DMS53 treated with DMSO at 0.1 percent for 48 hours (cell line): ENCODE results near the gene BCKDK.
"Not testable (repeated sequence)": the region's sequence is repeated elsewhere in the genome, so short reads cannot be mapped to it uniquely, and the experiment has no call there.

Experiments
- DNase-seq: peaks from one replicate; lab custom pipeline; 2025; ENCODE audit not compliant: unreplicated experiment; lab: John Stamatoyannopoulos, UW

The BCKDK gene

DNA sequence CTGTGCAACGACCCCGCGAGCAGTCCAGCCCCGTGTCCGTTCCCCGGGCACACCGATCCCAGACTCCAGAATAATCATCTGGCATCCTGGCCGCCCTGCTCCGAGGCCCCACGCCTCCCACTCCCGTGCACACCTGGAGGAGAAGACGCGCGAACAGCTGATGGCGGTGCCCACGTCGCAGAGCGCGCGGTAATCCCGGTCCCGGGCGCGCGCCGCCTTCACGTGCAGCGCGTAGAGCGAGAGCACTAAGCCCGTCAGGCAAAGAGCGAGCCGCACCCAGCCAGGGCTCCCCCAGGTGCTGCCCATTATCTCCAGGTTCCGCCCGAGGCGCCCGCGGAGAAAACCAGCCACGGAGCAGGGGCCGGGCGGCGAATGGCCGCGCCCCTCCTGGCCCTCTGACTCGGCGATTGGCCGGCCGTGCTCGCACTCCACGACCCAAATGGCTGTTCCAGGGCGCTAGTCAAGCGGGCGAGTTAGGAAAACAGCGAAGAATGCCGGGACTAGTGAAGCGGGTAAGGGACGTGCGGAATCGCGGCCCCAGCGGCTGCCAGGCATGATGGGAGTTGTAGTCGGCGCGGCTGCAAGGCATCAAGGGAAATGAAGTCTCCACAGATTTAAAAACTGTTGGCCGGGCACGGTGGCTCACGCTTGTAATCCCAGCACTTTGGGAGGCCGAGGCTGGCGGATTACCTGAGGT is 13.6 kb upstream of the BCKDK start, which contains the start of gene VKORC1:
Gene VKORC1 (minus strand): TSS at position 374 of the 697 bp plus-strand sequence. CDS start 68 bp downstream, at position 306.
- DNase-seq = peak; percentile 90

- DNase-seq = peak; percentile 11
Observed at GRCh38 chr16:31099860-31100638, 8.1 kb upstream of the BCKDK start.

- DNase-seq = not testable (repeated sequence)
Observed at GRCh38 chr16:31100876-31101641, 7.1 kb upstream of the BCKDK start.

GRCh38 chr16:31105677-31106213 is 2.4 kb upstream of the BCKDK start:
- peak; percentile 52 for DNase-seq

DNA sequence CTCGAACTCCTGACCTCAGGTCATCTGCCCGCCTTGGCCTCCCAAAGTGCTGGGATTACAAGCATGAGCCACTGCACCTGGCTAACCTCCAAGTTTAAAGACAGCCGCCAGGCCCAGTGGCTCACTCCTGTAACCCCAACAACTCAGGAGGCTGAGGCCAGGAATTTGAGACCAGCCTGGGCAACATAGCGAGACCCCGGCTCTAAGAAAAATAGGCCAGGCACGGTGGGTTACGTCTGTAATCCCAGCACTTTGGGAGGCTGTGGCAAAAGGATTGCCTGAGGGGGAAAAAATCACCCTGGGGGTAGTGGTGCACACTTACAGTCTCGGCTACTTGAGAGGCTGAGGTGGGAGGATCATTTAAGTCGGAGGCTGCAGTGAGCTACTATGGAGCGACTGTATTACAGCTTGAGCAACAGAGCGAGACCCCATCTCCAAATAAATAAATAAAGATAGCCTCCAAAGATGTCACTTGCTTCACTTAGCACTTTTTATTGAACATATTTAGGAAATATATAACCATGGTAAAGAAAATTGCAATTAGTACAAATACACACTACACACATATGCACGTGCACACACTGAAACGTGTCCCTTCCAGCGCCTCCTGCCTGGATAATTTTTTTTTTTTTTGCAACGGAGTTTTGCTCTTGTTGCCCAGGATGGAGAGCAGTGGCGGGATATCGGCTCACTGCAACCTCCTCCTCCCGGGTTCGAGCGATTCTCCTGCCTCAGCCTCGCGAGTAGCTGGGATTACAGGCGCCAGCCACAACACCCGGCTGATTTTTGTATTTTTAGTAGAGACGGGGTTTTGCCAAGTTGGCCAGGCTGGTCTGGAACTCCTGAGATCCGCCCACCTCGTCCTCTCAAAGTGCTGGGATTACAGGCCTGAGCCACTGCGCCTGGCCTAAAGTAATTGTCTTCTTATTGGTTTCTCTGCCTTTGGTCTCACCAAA is 1.4 kb upstream of the BCKDK start:
- DNase-seq = no peak

- DNase-seq = no peak
Observed at GRCh38 chr16:31107465-31107867, 720 bp upstream of the BCKDK start.

DNA sequence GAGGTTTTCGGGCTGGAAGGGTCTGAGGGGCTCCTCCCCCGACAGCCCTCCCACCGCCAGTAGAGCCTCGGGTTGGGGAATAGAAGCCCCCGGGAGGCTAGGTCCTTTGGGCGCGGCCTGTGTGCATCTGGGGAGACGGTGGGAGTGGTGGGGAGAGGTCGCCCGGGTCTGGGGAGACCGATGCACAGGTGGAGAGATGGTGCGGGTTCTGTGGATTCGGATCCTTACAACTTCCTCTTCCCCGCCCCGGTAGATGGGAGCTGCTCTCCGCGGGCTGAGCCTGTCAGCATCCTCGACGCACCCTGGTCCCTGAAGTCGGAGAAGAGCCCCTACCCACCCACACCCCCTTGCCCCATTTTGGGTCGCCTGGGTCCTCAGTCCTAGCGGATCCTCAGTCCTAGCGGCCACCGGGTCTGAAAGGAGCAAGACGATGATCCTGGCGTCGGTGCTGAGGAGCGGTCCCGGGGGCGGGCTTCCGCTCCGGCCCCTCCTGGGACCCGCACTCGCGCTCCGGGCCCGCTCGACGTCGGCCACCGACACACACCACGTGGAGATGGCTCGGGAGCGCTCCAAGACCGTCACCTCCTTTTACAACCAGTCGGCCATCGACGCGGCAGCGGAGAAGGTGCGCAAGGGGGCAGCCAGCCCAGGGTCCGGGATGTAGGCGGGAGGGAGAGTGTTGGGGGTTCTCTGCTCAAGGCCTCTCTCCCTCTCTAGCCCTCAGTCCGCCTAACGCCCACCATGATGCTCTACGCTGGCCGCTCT is 790 bp downstream of the BCKDK start:
- DNase-seq = no peak

DNA sequence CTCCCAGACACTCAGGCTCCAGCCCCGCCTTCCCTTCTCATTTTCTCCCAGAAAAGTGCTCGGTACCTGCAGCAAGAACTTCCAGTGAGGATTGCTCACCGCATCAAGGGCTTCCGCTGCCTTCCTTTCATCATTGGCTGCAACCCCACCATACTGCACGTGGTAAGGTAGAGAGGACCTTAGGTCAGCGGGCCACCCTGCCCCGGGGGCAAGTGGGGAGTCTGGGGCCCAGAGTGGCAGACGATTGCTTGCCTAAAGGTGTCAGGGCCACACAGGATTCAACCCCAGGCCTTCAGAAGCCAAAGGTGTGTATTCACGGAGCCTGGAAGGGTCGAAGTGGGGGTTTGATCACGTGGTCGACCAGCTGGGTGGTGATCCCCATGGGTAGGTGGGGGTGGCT is 1.4 kb downstream of the BCKDK start:
- no peak for DNase-seq

DNA sequence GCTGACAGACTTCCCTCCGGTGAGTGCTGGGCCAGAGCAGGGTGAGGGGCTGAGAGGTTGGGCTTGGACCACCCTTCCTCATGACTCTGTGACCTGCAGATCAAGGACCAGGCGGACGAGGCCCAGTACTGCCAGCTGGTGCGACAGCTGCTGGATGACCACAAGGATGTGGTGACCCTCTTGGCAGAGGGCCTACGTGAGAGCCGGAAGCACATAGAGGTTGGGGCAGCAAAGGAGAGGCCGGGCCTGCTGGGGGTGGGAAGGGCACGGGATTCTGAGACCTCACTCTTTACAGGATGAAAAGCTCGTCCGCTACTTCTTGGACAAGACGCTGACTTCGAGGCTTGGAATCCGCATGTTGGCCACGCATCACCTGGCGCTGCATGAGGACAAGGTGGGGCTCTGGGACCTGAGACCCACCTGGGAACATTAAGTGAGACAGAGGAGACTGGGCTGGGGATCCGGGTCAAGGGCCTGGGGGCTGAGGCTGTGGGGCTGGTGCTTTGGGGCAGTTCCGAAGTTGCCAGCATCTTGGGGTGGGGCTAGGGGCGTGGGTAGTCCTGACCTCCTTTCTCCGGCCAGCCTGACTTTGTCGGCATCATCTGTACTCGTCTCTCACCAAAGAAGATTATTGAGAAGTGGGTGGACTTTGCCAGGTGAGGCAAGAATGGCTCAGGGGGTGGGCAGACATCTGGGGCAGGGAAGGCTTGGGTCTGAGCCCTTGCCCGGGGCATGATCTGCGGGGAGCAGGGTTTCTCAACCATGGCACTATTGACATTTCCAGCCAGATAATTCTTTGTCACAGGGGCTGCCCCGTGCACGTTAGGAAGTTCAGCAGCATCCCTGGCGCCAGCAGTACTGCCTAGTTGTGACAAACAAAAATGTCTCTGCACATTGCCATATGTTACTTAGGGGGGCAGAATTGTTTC is 2.2 kb downstream of the BCKDK start:
- no peak for DNase-seq

DNA sequence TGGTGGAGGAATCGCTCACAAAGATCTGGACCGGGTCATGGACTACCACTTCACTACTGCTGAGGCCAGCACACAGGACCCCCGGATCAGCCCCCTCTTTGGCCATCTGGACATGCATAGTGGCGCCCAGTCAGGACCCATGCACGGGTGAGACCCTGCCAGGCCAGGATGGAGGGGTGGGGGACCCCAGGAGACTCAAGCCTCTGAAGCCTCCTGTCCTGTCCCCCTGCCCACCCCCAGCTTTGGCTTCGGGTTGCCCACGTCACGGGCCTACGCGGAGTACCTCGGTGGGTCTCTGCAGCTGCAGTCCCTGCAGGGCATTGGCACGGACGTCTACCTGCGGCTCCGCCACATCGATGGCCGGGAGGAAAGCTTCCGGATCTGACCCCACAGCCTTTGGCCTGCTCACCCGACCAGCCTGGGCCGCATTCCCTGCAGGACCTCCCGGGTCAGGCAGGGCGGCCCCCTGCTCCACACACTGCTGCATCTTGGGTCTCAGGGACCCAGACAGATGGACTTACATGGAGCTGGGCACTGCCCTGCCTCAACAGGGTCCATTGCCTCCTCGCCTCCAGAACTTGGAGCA is 3.8 kb downstream of the BCKDK start:
- DNase-seq = no peak

DNA sequence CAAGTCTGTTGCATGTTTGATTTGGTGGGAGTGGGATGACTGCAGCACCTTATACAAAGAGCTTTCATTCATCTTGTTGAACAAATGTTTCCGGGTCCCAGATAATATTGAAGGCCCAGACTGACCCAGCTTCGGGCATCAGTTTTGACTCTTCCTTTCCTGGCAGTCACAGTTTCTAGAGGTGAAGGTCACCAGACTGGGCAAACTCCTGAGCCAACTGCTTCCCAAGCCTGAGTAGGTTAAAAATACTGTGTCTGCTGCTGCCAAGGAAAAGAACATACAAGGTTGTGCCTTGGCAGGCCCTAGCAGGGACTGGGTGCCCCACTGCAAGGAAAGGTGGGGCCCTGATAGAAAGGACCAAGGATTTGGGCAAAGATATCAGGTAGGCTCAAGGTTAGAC is 4.5 kb downstream of the BCKDK start:
- no peak for DNase-seq

- no peak for DNase-seq
Observed at GRCh38 chr16:31113121-31114120, 5.2 kb downstream of the BCKDK start.

- no peak for DNase-seq
Observed at GRCh38 chr16:31114468-31114867, 6.3 kb downstream of the BCKDK start.

GRCh38 chr16:31117384-31118222 is 9.4 kb downstream of the BCKDK start, which contains the start of gene KAT8:
Gene KAT8 (plus strand): TSS chr16:31117664. CDS start chr16:31117682, 18 bp downstream.
- peak; percentile 86 for DNase-seq

GRCh38 chr16:31118223-31119155 is 10.3 kb downstream of the BCKDK start:
- DNase-seq = no peak
